Peyer's patch (tissue), 4 donors: ENCODE results near the gene NME8. TPM values are rescaled to one million over a fixed set of nuclear protein-coding genes. Genes with fewer than 3 reads are reported as not detected.

ENCODE experiments used
- DNase-seq, 3 donors: peaks; one replicate each; pipeline ENCODE4 v3.0.0-alpha.2; 2017 to 2019
- H3K27ac ChIP-seq, 4 donors: fragments of 200-600 bp; sonication (generic); one replicate each; pipeline ENCODE4 v1.5.1; 2016 to 2019
- H3K27me3 ChIP-seq, 2 donors: fragments of 200-600 bp; sonication (generic); one replicate each; pipeline ENCODE4 v1.5.1; 2019
- H3K36me3 ChIP-seq, 3 donors: fragments of 200-600 bp; sonication (generic); one replicate each; pipeline ENCODE4 v1.5.1; 2016 to 2019
- H3K4me1 ChIP-seq, 4 donors: fragments of 200-600 bp; sonication (generic); one replicate each; pipeline ENCODE4 v1.5.1; 2016 to 2019
- H3K4me3 ChIP-seq, 4 donors: fragments of 200-600 bp; sonication (generic); 1 replicate in 3 of 4; 2 replicates in 1 of 4; pipeline ENCODE4 v1.5.1; 2016 to 2019; ENCODE audit warnings: mild to moderate bottlenecking in 1 of 4
- H3K9me3 ChIP-seq, 4 donors: fragments of 200-600 bp; sonication (generic); one replicate each; pipeline ENCODE4 v1.5.1; 2016 to 2019; ENCODE audit warnings: mild to moderate bottlenecking in 1 of 4
- CTCF ChIP-seq, 6 experiments: fragments of 450-650 bp in 4 of 6; fragments of 200-600 bp in 2 of 6; sonication (generic) in 1 of 6; IDR thresholded peaks; one replicate each; pipeline ENCODE4 v1.5.1; 2017 to 2019; ENCODE audit warnings: antibody characterized with exemption in 6 of 6, mild to moderate bottlenecking in 3 of 6, moderate library complexity in 1 of 6
- POLR2A ChIP-seq, 2 donors: fragments of 450-650 bp; IDR thresholded peaks; one replicate each; pipeline ENCODE4 v1.5.1; 2017; ENCODE audit warnings: antibody characterized with exemption in 2 of 2, mild to moderate bottlenecking in 2 of 2, moderate library complexity in 2 of 2
- total RNA-seq, 4 donors: library from RNA; depleted of rRNA; stranded (reverse); fragments of >200 nt; gene quantifications; one replicate each; pipeline ENCODE4 v1.1.0, GENCODE V29; 2016

Gene NME8
- total RNA-seq, 4 donors from 2014 or later = 1.7 TPM; not detected in 3

DNA sequence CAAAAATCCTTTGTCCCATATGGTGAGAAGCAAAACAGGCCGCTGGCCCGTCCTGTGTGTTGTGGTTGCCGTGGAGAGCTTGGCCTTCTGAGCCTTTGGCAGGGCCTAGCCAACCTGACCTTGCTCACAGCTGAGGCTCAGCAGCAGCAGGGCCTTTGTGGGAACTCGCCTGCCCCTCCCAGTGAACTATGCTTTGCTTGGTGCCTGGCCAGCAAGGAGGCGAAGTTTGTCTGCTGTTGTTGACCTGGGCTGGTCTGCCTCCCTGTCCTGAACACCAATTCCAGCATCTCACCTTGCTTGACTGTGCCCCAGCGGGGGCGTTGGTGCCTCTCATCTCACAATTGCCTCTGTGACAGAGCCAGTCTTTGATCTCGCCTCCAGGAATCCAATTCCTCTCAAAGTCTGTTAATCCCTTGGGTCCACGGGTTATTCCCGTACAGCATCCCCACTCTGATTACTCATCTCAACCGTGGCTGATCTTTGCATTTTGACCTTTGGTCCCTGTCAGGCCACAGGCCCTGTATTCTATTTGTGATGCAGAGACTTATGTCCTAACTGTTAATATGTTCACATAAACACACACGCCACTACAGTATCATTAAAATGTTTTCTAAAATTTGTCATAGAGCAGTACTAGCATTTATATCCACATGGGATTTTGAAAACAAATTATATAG, 94.7 kb downstream of the NME8 start:
- TF ChIP-seq POLR2A (IDR thresholded peaks at IDR 0.05) (no peak), CTCF (IDR thresholded peaks at IDR 0.05) (peak in 2 of 6 experiments; percentile 6 to 12)
- no peaks in the 10 kb centered on the region for H3K27me3 ChIP-seq

GRCh38 chr7:37943905-37944736, 95.7 kb downstream of the NME8 start:
- Histone ChIP-seq H3K4me1 (peaks cover 0 to 27% (median 2%) of the 10 kb centered on the region in 4 donors), H3K9me3 (no peaks in the 10 kb centered on the region), H3K4me3 (no peak overlapping the region), H3K27me3 (no peaks in the 10 kb centered on the region), H3K27ac (peak overlapping the region in 3 of 4 donors; percentile 25 to 69 (median 63)), H3K36me3 (no peaks in the 10 kb centered on the region)
- no peak for DNase-seq
- no peak for TF ChIP-seq CTCF (IDR thresholded peaks at IDR 0.05)
- TF ChIP-seq POLR2A (IDR thresholded peaks at IDR 0.05) = no peak

More for the DNA sequence above, 94.7 kb downstream of the NME8 start:
- H3K9me3 ChIP-seq = no peaks in the 10 kb centered on the region
- no peak overlapping the region for H3K4me3 ChIP-seq
- peaks cover 0 to 27% (median 2%) of the 10 kb centered on the region in 4 donors for H3K4me1 ChIP-seq
- DNase-seq = peak in 2 of 3 donors; percentile 90 to 92
- H3K36me3 ChIP-seq = no peaks in the 10 kb centered on the region
- peak overlapping the region in 3 of 4 donors; percentile 29 to 70 (median 69) for H3K27ac ChIP-seq

DNA sequence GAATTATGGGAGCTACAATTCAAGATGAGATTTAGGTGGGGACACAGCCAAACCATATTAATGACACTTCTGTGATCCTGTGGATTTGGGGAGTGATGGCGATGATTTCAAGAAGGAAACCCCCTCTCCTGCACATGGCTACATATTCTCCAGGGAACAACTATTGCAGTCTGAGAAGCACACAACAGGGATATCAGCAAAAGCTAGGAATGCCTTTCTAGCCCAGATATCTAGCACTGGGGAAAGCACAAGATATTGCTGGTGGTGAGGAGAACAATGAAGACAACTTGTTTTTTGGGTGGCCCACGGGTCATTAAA, 96.3 kb downstream of the NME8 start:
- peaks cover 0 to 27% (median 2%) of the 10 kb centered on the region in 4 donors for H3K4me1 ChIP-seq
- H3K27ac ChIP-seq = peak overlapping the region in 1 of 4 donors; percentile 69
- H3K36me3 ChIP-seq = no peaks in the 10 kb centered on the region
- TF ChIP-seq CTCF (IDR thresholded peaks at IDR 0.05) (no peak), POLR2A (IDR thresholded peaks at IDR 0.05) (no peak)
- H3K4me3 ChIP-seq = no peak overlapping the region
- H3K27me3 ChIP-seq = no peaks in the 10 kb centered on the region
- no peak for DNase-seq
- no peaks in the 10 kb centered on the region for H3K9me3 ChIP-seq

DNA sequence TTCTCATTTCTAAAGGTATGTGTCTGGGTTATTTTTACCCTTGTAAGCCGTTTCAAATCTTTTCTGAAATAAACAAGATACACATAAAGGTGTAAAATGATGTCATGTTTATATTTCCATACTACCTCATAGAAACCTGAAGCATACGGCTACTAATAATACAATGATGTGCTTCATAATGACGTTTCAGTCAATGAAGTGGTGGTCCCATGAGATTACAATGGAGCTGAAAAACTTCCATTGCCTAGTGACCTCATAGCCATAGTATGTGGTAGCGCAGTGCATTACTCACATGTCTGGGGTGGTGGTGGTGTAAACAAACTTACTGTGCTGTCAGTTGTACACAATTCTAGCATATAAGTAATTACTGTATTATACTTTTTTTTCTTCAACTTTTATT, 96.9 kb downstream of the NME8 start:
- H3K4me1 ChIP-seq = peaks cover 0 to 27% (median 2%) of the 10 kb centered on the region in 4 donors
- DNase-seq = no peak
- H3K27ac ChIP-seq = no peak overlapping the region
- no peak overlapping the region for H3K4me3 ChIP-seq
- H3K27me3 ChIP-seq = no peaks in the 10 kb centered on the region
- H3K9me3 ChIP-seq = no peaks in the 10 kb centered on the region
- no peaks in the 10 kb centered on the region for H3K36me3 ChIP-seq
- TF ChIP-seq CTCF (IDR thresholded peaks at IDR 0.05) = no peak
- no peak for TF ChIP-seq POLR2A (IDR thresholded peaks at IDR 0.05)

- TF ChIP-seq CTCF (IDR thresholded peaks at IDR 0.05) (no peak), POLR2A (IDR thresholded peaks at IDR 0.05) (no peak)
- Histone ChIP-seq H3K9me3 (no peaks in the 10 kb centered on the region), H3K36me3 (no peaks in the 10 kb centered on the region), H3K27me3 (no peaks in the 10 kb centered on the region), H3K4me1 (peaks cover 0 to 21% (median 2%) of the 10 kb centered on the region in 4 donors), H3K27ac (no peak overlapping the region), H3K4me3 (no peak overlapping the region)
- DNase-seq = no peak
Observed at GRCh38 chr7:37947138-37947940, 98.9 kb downstream of the NME8 start.
